ENCODE data around the gene GRIA1. TPM values are rescaled to one million over a fixed set of nuclear protein-coding genes. Genes with fewer than 3 reads are reported as not detected.

GRIA1 gene
- total and polyA plus RNA-seq, 2 of the 13 experiments (the other 11 are each of a cell fraction or from before 2014, with no cell fraction given), result not detected

DNA sequence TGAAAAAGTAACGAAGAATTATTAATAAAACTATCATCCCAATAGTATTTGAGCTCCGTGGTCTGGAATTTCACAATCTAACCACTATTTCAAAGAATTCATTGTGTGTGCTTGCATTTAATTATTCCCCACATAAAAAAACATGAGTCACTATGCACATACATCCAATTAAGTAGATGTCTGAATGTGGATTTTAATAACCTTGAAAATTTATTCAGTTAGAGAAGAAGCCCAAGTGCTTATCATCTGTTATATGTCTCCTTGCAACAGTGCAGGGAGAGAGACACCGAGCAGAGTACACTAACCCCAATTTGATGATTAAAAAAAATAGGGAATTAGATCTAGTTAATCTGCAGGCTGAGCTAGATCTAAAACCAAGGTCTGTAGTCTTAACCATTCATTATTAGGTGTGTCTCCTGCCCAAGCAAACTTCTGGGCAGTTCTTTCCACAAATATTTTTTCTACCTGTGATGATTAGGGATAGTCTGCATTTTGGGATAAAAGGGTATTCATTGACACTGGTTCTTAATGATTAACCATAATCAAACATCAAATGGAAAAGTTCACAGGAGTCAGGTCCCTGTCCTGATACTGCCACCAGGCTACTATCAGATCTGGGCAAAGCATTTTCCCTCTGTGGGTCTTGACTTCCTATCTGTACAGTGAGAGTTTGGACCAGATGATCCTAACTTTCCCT is 164.2 kb downstream of the GRIA1 start:
- CTCF ChIA-PET (ENCODE audit: low intra/inter-chr PET ratio, low total read pairs), result no interaction called here
- no TSS peak for BruUV-seq (replicated peaks)
- H3K4me2 ChIP-seq (ENCODE audit: low read depth, low read length), result no peak overlapping the region
- no peaks in the 10 kb centered on the region for H3K9me3 ChIP-seq (ENCODE audit: low read length)
- TF ChIP-seq HNF1A (IDR thresholded peaks at IDR 0.05; ENCODE audit: low read depth) (peak; percentile 65; the same call in 1 of the 2 replicates), HNF1A (CRISPR knock-in tag; IDR thresholded peaks at IDR 0.05; ENCODE audit: borderline replicate concordance) (peak; percentile 50; the same call in 1 of the 2 replicates), EED (CRISPR knock-in tag; IDR thresholded peaks at IDR 0.05) (no peak), KAT8 (CRISPR knock-in tag; IDR thresholded peaks at IDR 0.05) (no peak), ZNF556 (CRISPR knock-in tag; IDR thresholded peaks at IDR 0.05; ENCODE audit: borderline replicate concordance) (no peak), ZNF460 (CRISPR knock-in tag; IDR thresholded peaks at IDR 0.05; ENCODE audit: borderline replicate concordance) (no peak), ZNF274 (CRISPR knock-in tag; IDR thresholded peaks at IDR 0.05) (no peak)
- H3K9ac ChIP-seq (ENCODE audit: insufficient read depth, low read depth, low read length), result no peak overlapping the region
- DNase-seq (ENCODE audit: low spot score) (peak; percentile 28), FAIRE-seq (peak; percentile 18), ATAC-seq (peak; percentile 76)
- 4% methylated on average over 3 of the region's 3 CpGs for WGBS (ENCODE audit: low lambda C conversion rate)
- no peak overlapping the region for H3K4me3 ChIP-seq (replicated peaks in 1 of 3; ENCODE audit: insufficient read depth in 1 of 3, low read depth in 2 of 3, low read length in 3 of 3)
- peaks cover 17% of the 10 kb centered on the region for H3K4me1 ChIP-seq (ENCODE audit: insufficient read depth, low read length)
- no peaks in the 10 kb centered on the region for H3K36me3 ChIP-seq (replicated peaks in 1 of 2; ENCODE audit: control insufficient read depth in 1 of 2, insufficient read depth in 2 of 2, low read length in 2 of 2)
- in situ Hi-C loops (cut with HindIII; ENCODE audit: extremely low pct_ligation_motif_present, low pct_unique_long_range_greater_than_20kb), result no loop called here
- H3K27me3 ChIP-seq (ENCODE audit: control insufficient read depth in 1 of 2, insufficient read depth in 2 of 2, low read length in 2 of 2), result no peaks in the 10 kb centered on the region
- H2AFZ ChIP-seq (ENCODE audit: low read length), result no peak overlapping the region
- no peaks in the 10 kb centered on the region for H3K79me2 ChIP-seq (ENCODE audit: insufficient read depth, low read length)
- no peaks in the 10 kb centered on the region for H4K20me1 ChIP-seq (ENCODE audit: insufficient read depth, low read length)
- H3K27ac ChIP-seq (ENCODE audit: extremely low read length, insufficient read depth, low read length), result no peak overlapping the region
- POLR2A ChIA-PET, result no interaction called here
- intact Hi-C loops (cut with micrococcal nuclease; ENCODE audit: unreplicated experiment), result no loop called here
